HUES48 (cell line): ENCODE measurements around the gene SUSD4.
"Not testable (repeated sequence)": the region's sequence is repeated elsewhere in the genome, so short reads cannot be mapped to it uniquely, and the experiment has no call there.

Experiments used
- H3K27ac ChIP-seq: one replicate; pipeline ENCODE4 v1.7.0; 2013; ENCODE audit warnings: low read depth, low read length, inconsistent platforms
- H3K27me3 ChIP-seq: 2 replicates; pipeline ENCODE4 v1.6.1; 2013; ENCODE audit warnings: mild to moderate bottlenecking, low read length; ENCODE audit not compliant: control insufficient read depth, insufficient read depth
- H3K36me3 ChIP-seq: 2 replicates; pipeline ENCODE4 v1.6.1; 2013; ENCODE audit warnings: low read length; ENCODE audit not compliant: control insufficient read depth, insufficient read depth
- H3K4me1 ChIP-seq: 2 replicates; pipeline ENCODE4 v1.6.1; 2013; ENCODE audit warnings: mild to moderate bottlenecking, low read length; ENCODE audit not compliant: control insufficient read depth, insufficient read depth
- H3K4me3 ChIP-seq: 2 replicates; pipeline ENCODE4 v1.5.1; 2013; ENCODE audit warnings: mild to moderate bottlenecking, low read depth, low read length
- H3K9ac ChIP-seq: 2 replicates; pipeline ENCODE4 v1.6.1; 2013; ENCODE audit warnings: mild to moderate bottlenecking, low read depth, low read length, moderate library complexity
- H3K9me3 ChIP-seq: 2 replicates; pipeline ENCODE4 v1.6.1; 2013; ENCODE audit warnings: low read length; ENCODE audit not compliant: control insufficient read depth, insufficient read depth

Gene SUSD4, protein sequence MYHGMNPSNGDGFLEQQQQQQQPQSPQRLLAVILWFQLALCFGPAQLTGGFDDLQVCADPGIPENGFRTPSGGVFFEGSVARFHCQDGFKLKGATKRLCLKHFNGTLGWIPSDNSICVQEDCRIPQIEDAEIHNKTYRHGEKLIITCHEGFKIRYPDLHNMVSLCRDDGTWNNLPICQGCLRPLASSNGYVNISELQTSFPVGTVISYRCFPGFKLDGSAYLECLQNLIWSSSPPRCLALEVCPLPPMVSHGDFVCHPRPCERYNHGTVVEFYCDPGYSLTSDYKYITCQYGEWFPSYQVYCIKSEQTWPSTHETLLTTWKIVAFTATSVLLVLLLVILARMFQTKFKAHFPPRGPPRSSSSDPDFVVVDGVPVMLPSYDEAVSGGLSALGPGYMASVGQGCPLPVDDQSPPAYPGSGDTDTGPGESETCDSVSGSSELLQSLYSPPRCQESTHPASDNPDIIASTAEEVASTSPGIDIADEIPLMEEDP

GRCh38 chr1:223363856-223364684 lies at the start of gene SUSD4:
Gene SUSD4 (minus strand): TSS chr1:223364176. CDS start chr1:223363425, 751 bp downstream.
- Histone ChIP-seq H3K4me1 (peaks cover 10% of the 10 kb centered on the region; the same call in 1 of the 2 replicates), H3K9me3 (no peaks in the 10 kb centered on the region), H3K27me3 (peaks cover 52% of the 10 kb centered on the region), H3K9ac (no peak within 1 kb of the TSS), H3K36me3 (no peaks in the 10 kb centered on the region), H3K27ac (no peak within 1 kb of the TSS), H3K4me3 (peak within 1 kb of the TSS; percentile 80)

DNA sequence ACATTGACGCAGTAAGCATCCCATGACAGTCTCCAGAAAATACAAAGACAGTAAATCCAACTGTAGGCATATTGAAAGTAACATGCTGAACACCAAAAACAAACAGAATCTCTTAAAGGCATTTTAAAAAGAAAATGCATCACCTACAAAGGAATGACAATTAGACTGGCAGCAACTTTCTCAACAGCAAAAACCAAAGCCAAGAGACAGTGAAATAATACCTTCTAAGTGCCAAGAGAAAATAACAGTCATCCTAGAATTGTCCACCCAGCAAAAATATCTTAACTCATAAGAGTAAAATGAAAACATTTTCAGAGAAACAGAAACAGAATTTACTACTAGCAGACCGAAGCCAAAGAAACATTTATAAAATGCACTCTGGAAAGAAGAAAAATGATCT lies 49.2 kb upstream of the SUSD4 start:
- H3K27me3 ChIP-seq: no peaks in the 10 kb centered on the region
- H3K9ac ChIP-seq: no peak overlapping the region
- no peaks in the 10 kb centered on the region for H3K36me3 ChIP-seq
- peaks cover under 1% of the 10 kb centered on the region; the same call in 1 of the 2 replicates for H3K4me1 ChIP-seq
- no peaks in the 10 kb centered on the region for H3K9me3 ChIP-seq
- no peak overlapping the region for H3K4me3 ChIP-seq
- H3K27ac ChIP-seq: no peak overlapping the region

DNA sequence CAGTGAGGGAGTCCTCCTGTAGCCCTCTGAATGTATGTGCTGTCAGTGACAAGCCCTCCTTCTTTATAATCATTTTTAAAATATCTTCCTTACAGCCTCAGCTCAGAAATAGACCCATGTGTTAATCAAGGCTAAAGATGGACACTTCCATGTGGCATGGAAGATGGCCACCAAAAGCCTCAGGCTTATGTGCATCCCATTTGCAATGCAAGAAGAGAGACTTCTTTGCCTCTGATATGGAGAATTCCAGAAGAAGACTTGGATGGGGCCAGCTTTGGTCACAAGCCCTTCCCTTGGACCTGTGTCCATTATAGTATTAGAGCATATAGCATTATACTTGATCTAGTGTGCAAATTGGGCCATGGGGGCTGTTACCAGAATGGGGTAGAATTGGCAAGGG lies 47.7 kb upstream of the SUSD4 start:
- H3K4me1 ChIP-seq: no peaks in the 10 kb centered on the region
- no peak overlapping the region for H3K4me3 ChIP-seq
- no peak overlapping the region for H3K27ac ChIP-seq
- no peak overlapping the region for H3K9ac ChIP-seq
- H3K9me3 ChIP-seq: no peaks in the 10 kb centered on the region
- no peaks in the 10 kb centered on the region for H3K27me3 ChIP-seq
- no peaks in the 10 kb centered on the region for H3K36me3 ChIP-seq

GRCh38 chr1:223411309-223411708 lies 47.3 kb upstream of the SUSD4 start:
- no peak overlapping the region for H3K9ac ChIP-seq
- H3K4me3 ChIP-seq: no peak overlapping the region
- H3K27ac ChIP-seq: no peak overlapping the region
- no peaks in the 10 kb centered on the region for H3K4me1 ChIP-seq
- no peaks in the 10 kb centered on the region for H3K9me3 ChIP-seq
- H3K27me3 ChIP-seq: no peaks in the 10 kb centered on the region
- H3K36me3 ChIP-seq: no peaks in the 10 kb centered on the region

GRCh38 chr1:223410036-223410435 lies 46.1 kb upstream of the SUSD4 start:
- Histone ChIP-seq H3K4me3 (no peak overlapping the region), H3K27me3 (no peaks in the 10 kb centered on the region), H3K9ac (no peak overlapping the region), H3K4me1 (no peaks in the 10 kb centered on the region), H3K9me3 (no peaks in the 10 kb centered on the region), H3K27ac (no peak overlapping the region), H3K36me3 (no peaks in the 10 kb centered on the region)

DNA sequence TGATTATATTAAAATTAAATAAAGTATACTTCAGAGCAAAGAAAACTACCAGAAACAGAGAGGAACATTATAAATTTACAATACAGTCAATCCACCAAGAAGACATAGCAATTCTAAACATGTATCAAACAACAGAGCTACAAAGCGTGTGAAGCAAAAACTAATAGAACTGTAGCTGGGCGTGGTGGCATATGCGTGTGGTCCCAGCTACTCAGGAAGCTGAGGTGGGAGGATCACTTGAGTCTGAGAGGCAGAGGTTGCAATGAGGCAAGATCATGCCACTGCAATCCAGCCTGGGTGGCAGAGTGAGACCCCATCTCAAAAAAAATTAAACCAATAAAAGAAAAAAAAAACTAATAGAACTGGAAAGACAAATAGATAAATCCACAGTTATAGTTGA lies 41.5 kb upstream of the SUSD4 start:
- no peak overlapping the region for H3K27ac ChIP-seq
- no peaks in the 10 kb centered on the region for H3K36me3 ChIP-seq
- H3K4me3 ChIP-seq: no peak overlapping the region
- no peaks in the 10 kb centered on the region for H3K9me3 ChIP-seq
- no peaks in the 10 kb centered on the region for H3K27me3 ChIP-seq
- H3K4me1 ChIP-seq: no peaks in the 10 kb centered on the region
- H3K9ac ChIP-seq: no peak overlapping the region

GRCh38 chr1:223403184-223403815 lies 39.3 kb upstream of the SUSD4 start:
- H3K4me3 ChIP-seq: no peak overlapping the region
- H3K27ac ChIP-seq: no peak overlapping the region
- no peaks in the 10 kb centered on the region for H3K36me3 ChIP-seq
- H3K9ac ChIP-seq: no peak overlapping the region
- no peaks in the 10 kb centered on the region for H3K9me3 ChIP-seq
- H3K4me1 ChIP-seq: no peaks in the 10 kb centered on the region
- H3K27me3 ChIP-seq: no peaks in the 10 kb centered on the region

GRCh38 chr1:223402790-223403142 lies 38.8 kb upstream of the SUSD4 start:
- Histone ChIP-seq H3K36me3 (no peaks in the 10 kb centered on the region), H3K4me1 (no peaks in the 10 kb centered on the region), H3K4me3 (no peak overlapping the region), H3K9ac (no peak overlapping the region), H3K9me3 (no peaks in the 10 kb centered on the region), H3K27me3 (no peaks in the 10 kb centered on the region), H3K27ac (no peak overlapping the region)

DNA sequence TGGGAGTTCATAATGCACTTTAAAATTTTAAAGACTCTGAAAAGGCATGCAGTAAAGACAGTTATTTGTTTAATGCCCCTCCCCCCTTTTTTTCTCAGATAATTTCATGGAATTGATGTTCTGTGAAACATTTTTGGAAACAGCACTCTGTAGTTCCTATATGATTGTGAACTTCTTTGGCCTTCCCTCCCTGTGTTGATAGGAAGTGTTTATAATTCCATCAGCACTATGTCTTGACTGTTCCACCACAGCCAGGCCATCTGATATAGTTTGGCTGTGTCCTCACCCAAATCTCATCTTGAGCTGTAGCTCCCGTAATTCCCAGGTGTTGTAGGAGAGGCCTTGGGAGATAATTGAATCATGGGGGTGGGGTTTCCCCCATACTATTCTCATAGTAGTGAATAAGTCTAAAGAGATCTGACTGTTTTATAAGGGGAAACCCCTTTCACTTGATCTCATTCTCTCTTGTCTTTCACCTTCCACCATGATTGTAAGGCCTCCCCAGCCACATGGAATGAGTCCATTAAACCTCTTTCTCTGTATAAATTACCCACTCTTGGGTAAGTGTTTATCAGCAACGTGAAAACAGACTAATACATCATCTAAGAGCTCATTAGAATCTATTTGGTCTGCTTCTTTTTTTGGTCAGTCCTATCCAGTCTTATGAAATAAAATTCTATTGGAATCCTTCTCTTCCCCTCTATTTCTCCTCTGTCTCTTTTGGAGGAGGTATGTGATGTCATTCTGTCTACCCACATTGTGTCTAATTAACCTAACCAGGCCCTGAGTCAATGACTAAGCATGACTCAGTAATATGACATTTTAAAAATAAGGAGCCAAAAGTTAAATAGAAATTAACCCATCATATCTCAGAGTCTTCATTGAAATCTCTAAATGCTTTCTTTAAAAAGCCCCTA lies 38.2 kb upstream of the SUSD4 start:
- H3K27ac ChIP-seq: no peak overlapping the region
- H3K36me3 ChIP-seq: no peaks in the 10 kb centered on the region
- H3K4me3 ChIP-seq: no peak overlapping the region
- no peak overlapping the region for H3K9ac ChIP-seq
- H3K9me3 ChIP-seq: no peaks in the 10 kb centered on the region
- H3K4me1 ChIP-seq: no peaks in the 10 kb centered on the region
- H3K27me3 ChIP-seq: no peaks in the 10 kb centered on the region

DNA sequence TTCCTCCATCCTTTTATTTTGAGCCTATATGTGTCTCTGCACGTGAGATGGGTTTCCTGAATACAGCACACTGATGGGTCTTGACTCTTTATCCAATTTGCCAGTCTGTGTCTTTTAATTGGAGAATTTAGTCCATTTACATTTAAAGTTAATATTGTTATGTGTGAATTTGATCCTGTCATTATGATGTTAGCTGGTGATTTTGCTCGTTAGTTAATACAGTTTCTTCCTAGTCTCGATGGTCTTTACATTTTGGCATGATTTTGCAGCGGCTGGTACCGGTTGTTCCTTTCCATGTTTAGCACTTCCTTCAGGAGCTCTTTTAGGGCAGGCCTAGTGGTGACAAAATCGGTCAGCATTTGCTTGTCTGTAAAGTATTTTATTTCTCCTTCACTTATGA lies 35.4 kb upstream of the SUSD4 start:
- H3K27ac ChIP-seq, H3K36me3 ChIP-seq, H3K4me3 ChIP-seq, H3K27me3 ChIP-seq, H3K9ac ChIP-seq, H3K4me1 ChIP-seq, H3K9me3 ChIP-seq: not testable (repeated sequence)
